HS-27A (cell line): ENCODE results near the gene MARCHF2.
"Not testable (repeated sequence)": the region's sequence is repeated elsewhere in the genome, so short reads cannot be mapped to it uniquely, and the experiment has no call there.

Source experiments
- DNase-seq: peaks from one replicate; pipeline ENCODE4 v3.0.0-alpha.2; 2012; ENCODE audit warnings: low read depth, missing footprints

The MARCHF2 gene, protein sequence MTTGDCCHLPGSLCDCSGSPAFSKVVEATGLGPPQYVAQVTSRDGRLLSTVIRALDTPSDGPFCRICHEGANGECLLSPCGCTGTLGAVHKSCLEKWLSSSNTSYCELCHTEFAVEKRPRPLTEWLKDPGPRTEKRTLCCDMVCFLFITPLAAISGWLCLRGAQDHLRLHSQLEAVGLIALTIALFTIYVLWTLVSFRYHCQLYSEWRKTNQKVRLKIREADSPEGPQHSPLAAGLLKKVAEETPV

GRCh38 chr19:8412783-8413628 is at the start of gene MARCHF2:
TSS of gene MARCHF2 (plus strand) at chr19:8413305. CDS start at chr19:8421841, 8,536 bp downstream.
- peak; percentile 73 for DNase-seq

DNA sequence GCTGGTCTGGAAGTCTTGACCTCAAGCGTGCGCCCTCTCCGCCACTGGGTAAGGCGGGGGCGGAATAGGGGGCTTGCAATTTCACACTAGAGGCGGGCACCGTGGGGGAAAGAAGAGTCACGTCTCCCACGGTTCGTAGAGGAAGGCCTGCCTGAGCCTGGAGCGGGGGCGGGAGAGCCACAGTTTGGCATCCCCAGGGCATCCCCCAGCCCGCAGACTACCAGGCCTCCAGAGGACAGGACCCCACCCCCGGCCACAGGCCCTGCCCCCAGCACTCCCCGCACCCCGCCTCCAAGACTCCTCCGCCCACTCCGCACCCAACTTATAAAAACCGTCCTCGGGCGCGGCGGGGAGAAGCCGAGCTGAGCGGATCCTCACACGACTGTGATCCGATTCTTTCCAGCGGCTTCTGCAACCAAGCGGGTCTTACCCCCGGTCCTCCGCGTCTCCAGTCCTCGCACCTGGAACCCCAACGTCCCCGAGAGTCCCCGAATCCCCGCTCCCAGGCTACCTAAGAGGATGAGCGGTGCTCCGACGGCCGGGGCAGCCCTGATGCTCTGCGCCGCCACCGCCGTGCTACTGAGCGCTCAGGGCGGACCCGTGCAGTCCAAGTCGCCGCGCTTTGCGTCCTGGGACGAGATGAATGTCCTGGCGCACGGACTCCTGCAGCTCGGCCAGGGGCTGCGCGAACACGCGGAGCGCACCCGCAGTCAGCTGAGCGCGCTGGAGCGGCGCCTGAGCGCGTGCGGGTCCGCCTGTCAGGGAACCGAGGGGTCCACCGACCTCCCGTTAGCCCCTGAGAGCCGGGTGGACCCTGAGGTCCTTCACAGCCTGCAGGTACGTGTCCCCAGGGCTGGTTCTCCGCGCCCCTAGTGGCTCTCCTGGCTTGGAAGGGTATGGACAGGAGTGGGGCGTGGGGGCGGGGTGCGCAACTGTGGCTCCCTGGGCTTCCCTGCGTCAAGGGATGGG is 49.0 kb upstream of the MARCHF2 start, which contains the start of gene ANGPTL4:
TSS of gene ANGPTL4 (plus strand) at position 353 of the 969 bp plus-strand sequence. CDS start at position 520, 167 bp downstream.
- no peak for DNase-seq

GRCh38 chr19:8366121-8366581 is 47.0 kb upstream of the MARCHF2 start:
- DNase-seq: no peak

- DNase-seq: no peak
These were observed 46.2 kb upstream of the MARCHF2 start for GRCh38 chr19:8366961-8367326.

GRCh38 chr19:8367327-8368001 is 45.6 kb upstream of the MARCHF2 start:
- peak; percentile 83 for DNase-seq

DNA sequence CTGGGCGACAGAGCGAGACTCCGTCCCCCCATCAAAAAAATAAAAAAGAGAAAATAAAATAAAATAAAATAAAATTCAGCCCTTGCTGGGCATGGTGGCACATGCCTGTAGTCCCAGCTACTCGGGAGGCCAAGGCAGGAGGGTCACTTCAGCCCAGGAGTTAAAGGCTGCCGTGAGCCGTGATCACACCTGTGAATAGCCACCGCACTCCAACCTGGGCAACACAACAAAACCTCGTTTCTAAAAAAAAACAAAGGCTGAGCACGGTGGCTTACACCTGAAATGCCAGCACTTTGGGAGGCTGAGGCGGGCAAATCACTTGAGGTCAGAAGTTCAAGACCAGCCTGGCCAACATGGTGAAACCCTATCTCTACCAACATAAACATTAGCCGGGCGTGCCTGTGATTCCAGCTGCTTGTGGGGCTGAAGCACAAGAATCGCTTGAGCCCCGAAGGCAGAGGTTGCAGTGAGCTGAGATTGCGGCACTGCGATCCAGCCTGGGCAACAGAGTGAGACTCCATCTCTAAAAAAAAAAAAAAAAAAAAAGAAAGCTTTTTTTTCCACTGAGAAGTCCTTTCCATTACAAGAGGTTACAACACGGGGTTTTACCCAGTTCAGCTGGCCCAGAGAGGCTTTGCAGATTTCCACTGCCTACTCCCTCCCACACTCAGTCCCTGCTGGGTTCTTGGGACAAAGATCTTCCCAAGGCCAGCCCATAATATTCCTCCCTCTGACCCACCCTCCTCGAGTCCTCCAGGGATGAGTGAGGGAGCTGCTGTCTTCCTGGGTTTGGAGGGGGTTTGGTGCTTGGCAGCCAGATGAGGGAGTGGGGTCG is 42.7 kb upstream of the MARCHF2 start:
- no peak for DNase-seq

GRCh38 chr19:8371011-8371804 is 41.9 kb upstream of the MARCHF2 start:
- DNase-seq: no peak

DNA sequence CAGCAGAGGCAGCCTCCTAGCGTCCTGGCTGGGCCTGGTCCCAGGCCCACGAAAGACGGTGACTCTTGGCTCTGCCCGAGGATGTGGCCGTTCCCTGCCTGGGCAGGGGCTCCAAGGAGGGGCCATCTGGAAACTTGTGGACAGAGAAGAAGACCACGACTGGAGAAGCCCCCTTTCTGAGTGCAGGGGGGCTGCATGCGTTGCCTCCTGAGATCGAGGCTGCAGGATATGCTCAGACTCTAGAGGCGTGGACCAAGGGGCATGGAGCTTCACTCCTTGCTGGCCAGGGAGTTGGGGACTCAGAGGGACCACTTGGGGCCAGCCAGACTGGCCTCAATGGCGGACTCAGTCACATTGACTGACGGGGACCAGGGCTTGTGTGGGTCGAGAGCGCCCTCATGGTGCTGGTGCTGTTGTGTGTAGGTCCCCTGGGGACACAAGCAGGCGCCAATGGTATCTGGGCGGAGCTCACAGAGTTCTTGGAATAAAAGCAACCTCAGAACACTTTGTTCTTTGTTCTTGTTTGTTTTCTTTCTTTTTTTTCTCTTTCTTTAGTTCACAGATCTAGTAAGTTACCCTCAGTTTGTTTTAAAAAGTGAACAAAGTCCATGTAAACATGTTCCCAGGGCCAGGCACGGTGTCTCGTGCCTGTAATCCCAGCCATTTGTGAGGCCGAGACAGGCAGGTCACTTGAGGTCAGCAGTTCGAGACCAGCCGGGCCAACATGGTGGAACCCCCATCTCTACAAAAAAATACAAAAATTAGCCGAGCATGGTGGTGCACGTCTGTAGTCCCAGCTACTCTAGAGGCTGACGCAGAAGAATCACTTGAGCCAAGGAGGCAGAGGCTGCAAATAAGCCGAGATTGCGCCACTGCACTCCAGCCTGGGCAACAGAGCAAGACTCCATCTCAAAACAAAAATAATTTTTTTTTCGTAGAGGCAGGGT is 39.0 kb upstream of the MARCHF2 start:
- no peak for DNase-seq

DNA sequence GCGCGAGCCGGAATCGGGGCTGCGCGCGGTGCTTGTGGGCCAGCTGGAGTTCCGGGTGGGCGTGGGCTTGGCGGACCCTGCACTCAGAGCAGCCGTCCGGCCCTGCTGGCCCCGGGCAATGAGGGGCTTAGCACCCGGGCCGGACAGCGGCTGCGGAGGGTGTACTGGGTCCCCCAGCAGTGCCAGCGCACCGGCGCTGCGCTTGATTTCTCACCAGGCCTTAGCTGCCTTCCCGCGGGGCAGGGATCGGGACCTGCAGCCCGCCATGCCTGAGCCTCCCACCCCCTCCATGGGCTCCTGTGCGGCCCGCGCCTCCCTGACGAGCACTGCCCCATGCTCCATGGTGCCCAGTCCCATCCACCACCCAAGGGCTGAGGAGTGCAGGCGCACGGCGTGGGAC is 37.3 kb upstream of the MARCHF2 start:
- DNase-seq: not testable (repeated sequence)

- DNase-seq: not testable (repeated sequence)
These were observed 36.6 kb upstream of the MARCHF2 start for GRCh38 chr19:8376373-8376974.

DNA sequence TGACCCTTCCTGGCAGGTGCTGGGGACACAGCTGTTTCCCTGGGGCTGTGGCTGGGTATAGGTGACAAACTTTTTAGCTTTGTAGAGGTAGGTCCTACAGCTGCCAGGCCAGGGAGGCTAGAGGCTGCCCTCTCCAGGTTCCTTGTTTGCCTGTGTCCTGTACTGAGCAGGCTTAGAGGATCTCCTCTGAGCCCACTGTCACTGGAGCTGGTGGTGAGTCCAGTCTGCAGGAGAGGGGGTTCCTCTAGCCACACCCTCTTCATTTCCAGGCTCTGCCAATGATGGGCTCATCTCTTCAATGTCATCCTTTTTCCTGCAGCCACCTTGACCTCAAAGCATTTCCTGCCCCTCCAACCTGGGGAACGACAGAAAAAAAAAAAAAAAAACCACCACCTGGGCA is 35.5 kb upstream of the MARCHF2 start:
- DNase-seq: no peak

DNA sequence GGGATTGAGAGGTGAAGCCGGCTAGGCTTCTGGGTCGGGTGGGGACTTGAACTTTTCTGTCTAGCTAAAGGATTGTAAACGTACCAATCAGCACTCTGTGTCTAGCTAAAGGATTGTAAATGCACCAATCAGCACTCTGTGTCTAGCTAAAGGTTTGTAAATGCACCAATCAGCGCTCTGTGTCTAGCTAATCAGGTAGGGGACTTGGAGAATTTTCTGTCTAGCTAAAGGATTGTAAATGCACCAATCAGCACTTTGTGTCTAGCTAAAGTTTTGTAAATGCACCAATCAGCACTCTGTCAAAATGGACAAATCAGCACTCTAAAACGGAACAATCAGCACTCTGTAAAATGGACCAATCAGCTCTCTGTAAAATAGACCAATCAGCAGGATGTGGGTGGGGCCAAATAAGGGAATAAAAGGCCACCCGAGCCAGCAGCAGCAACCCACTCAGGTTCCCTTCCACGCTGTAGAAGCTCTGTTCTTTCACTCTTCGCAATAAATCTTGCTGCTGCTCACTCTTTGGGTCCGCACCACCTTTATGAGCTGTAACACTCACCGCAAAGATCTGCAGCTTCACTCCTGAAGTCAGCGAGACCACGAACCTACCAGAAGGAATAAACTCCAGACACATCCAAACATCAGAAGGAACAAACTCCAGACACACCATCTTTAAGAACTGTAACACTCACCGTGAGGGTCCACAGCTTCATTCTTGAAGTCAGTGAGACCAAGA is 33.8 kb upstream of the MARCHF2 start:
- DNase-seq: not testable (repeated sequence)

- DNase-seq: not testable (repeated sequence)
These were observed 28.5 kb upstream of the MARCHF2 start for GRCh38 chr19:8384569-8384968.

GRCh38 chr19:8385103-8385502 is 28.0 kb upstream of the MARCHF2 start:
- DNase-seq: not testable (repeated sequence)

DNA sequence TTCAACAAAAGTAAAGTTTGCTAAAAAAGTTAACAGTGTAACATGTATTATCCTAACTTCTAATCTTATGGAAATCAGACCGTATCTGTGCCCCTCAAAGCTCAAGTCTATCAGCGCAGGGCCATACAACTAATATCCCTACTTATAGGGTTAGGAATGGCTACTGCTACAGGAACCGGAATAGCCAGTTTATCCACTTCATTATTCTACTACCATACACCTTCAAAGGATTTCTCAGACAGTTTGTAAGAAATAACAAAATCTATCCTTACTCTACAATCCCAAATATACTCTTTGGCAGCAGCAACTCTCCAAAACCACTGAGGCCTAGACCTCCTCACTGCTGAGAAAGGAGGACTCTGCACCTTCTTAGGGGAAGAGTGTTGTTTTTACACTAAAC is 27.5 kb upstream of the MARCHF2 start:
- not testable (repeated sequence) for DNase-seq

DNA sequence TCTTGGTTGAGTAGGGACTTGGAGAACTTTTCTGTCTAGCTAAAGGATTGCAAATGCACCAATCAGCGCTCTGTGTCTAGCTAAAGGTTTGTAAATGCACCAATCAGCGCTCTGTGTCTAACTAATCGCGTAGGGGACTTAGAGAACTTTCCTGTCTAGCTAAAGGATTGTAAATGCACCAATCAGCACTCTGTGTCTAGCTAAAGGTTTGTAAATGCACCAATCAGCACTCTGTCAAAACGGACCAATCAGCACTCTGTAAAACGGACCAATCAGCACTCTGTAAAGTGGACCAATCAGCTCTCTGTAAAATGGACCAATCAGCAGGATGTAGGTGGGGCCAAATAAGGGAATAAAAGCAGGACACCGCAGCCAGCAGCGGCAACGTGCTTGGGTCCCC is 26.7 kb upstream of the MARCHF2 start:
- not testable (repeated sequence) for DNase-seq

DNA sequence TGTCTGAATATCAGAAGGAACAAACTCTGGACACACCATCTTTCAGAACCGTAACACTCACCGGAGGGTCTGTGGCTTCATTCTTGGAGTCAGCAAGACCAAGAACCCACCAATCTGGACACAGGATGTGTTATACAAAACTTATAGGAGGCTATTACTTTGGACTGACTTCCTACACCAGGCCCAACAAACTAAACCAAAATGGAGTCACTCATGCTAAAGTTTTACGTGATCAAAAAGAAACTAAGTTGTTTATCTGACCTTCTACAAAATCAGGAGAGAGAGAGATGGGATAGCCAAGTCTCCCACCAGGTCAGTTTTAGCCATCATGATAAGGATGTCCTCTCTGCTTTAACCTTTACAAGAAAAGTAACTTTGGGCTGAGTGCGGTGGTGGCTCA is 26.1 kb upstream of the MARCHF2 start:
- DNase-seq: no peak
